Natural killer cell (primary cell): Measurements from ENCODE around the gene CLK3. TPM values are rescaled to one million over a fixed set of nuclear protein-coding genes. Genes with fewer than 3 reads are reported as not detected.

Experiments used
- ATAC-seq, 3 donors: fragments of 150-1000 bp in 2 of 3; fragments of 200-7000 bp in 1 of 3; cut with Tn5 transposase; 1 replicate in 1 of 3; 2 replicates in 2 of 3; pipeline ENCODE4 v1.10.0; 2021; ENCODE audit warnings: mild to moderate bottlenecking in 2 of 3, moderate library complexity in 2 of 3
- DNase-seq, 2 donors: peaks; one replicate each; pipeline versions ENCODE4 v3.0.0 to v3.0.0-alpha.2; 2013 to 2021; ENCODE audit warnings: mixed read lengths in 1 of 2
- H3K27ac ChIP-seq: one replicate; pipeline ENCODE4 v1.5.1; 2013; ENCODE audit warnings: mild to moderate bottlenecking, low read length
- H3K27me3 ChIP-seq: one replicate; pipeline ENCODE4 v1.6.1; 2013; ENCODE audit warnings: low read length; ENCODE audit not compliant: control insufficient read depth, insufficient read depth
- H3K36me3 ChIP-seq: one replicate; pipeline ENCODE4 v1.6.1; 2013; ENCODE audit warnings: low read length; ENCODE audit not compliant: control insufficient read depth, insufficient read depth
- H3K4me1 ChIP-seq: one replicate; pipeline ENCODE4 v1.6.1; 2013; ENCODE audit warnings: low read length; ENCODE audit not compliant: control insufficient read depth, insufficient read depth
- H3K4me3 ChIP-seq: one replicate; pipeline ENCODE4 v1.5.1; 2013; ENCODE audit warnings: low read length
- H3K9me3 ChIP-seq: one replicate; pipeline ENCODE4 v1.6.1; 2013; ENCODE audit warnings: low read length; ENCODE audit not compliant: control insufficient read depth, insufficient read depth
- H3K27ac Mint-ChIP-seq, 2 donors: one replicate each; pipeline ENCODE4 v1.8.0; 2022; ENCODE audit warnings: mild to moderate bottlenecking in 2 of 2, mixed read lengths in 2 of 2, moderate library complexity in 1 of 2
- H3K27me3 Mint-ChIP-seq, 2 donors: one replicate each; pipeline ENCODE4 v1.8.0; 2022; ENCODE audit warnings: low read depth in 2 of 2, mixed read lengths in 2 of 2
- H3K36me3 Mint-ChIP-seq: one replicate; pipeline ENCODE4 v1.8.0; 2022; ENCODE audit warnings: mixed read lengths
- H3K4me1 Mint-ChIP-seq, 2 donors: one replicate each; pipeline ENCODE4 v1.8.0; 2022; ENCODE audit warnings: mixed read lengths in 2 of 2
- H3K4me3 Mint-ChIP-seq: one replicate; pipeline ENCODE4 v1.8.0; 2022; ENCODE audit warnings: mild to moderate bottlenecking, moderate library complexity, mixed read lengths
- H3K9me3 Mint-ChIP-seq, 2 donors: one replicate each; pipeline ENCODE4 v1.8.0; 2022; ENCODE audit warnings: mixed read lengths in 2 of 2
- CTCF ChIP-seq: fragments of 200-600 bp; IDR thresholded peaks from one replicate; pipeline ENCODE4 v1.8.0; 2022; ENCODE audit warnings: antibody characterized with exemption
- WGBS: methylation state at CpG from one replicate; pipeline ENCODE4 v1.1.7; 2013; ENCODE audit warnings: missing lambda C conversion rate; ENCODE audit not compliant: insufficient coverage; 5-methylcytosine and 5-hydroxymethylcytosine counted together
- intact Hi-C: fragments of 100-400 bp; cut with micrococcal nuclease; formaldehyde crosslinking; loops from one replicate; pipeline ENCODE4 v1.14.2; 2022
- total RNA-seq, 4 donors: library from RNA; stranded (reverse); fragments of 120-200 nt in 1 of 4; gene quantifications; one replicate each; pipeline versions ENCODE4 v1.2.3 to v1.2.4, GENCODE V29; 2013 to 2022

The CLK3 gene
- total RNA-seq, 3 donors from 2014 or later (not counting 1 experiment from before 2014, with no cell fraction given): 288 to 298 (median 293) TPM

- TF ChIP-seq CTCF: no peak
- WGBS: 95% methylated on average over 7 of the region's 7 CpGs
- Histone ChIP-seq H3K27ac (no peak overlapping the region), H3K36me3 (peaks cover 96% of the 10 kb centered on the region), H3K4me3 (no peak overlapping the region), H3K4me1 (peaks cover 30% of the 10 kb centered on the region), H3K27me3 (no peaks in the 10 kb centered on the region), H3K9me3 (no peaks in the 10 kb centered on the region)
- intact Hi-C loops: no loop called here
- Mint-ChIP-seq H3K4me3 (no peak overlapping the region), H3K27me3 (no peaks in the 10 kb centered on the region), H3K4me1 (peaks cover 9 to 10% of the 10 kb centered on the region in 2 donors), H3K9me3 (no peaks in the 10 kb centered on the region), H3K36me3 (no peaks in the 10 kb centered on the region), H3K27ac (no peak overlapping the region)
- ATAC-seq (no peak), DNase-seq (no peak)
Observed at GRCh38 chr15:74626336-74626735, 10.7 kb downstream of the CLK3 start.

- TF ChIP-seq CTCF: no peak
- Mint-ChIP-seq H3K4me1 (peaks cover 4 to 9% of the 10 kb centered on the region in 2 donors), H3K27ac (no peak overlapping the region), H3K27me3 (no peaks in the 10 kb centered on the region), H3K36me3 (no peaks in the 10 kb centered on the region), H3K9me3 (no peaks in the 10 kb centered on the region), H3K4me3 (no peak overlapping the region)
- Histone ChIP-seq H3K27me3 (no peaks in the 10 kb centered on the region), H3K4me1 (peaks cover 30% of the 10 kb centered on the region), H3K36me3 (peaks cover 91% of the 10 kb centered on the region), H3K9me3 (no peaks in the 10 kb centered on the region), H3K27ac (no peak overlapping the region), H3K4me3 (no peak overlapping the region)
- whole genome bisulfite sequencing: 72% methylated on average over 8 of the region's 10 CpGs
- DNase-seq (peak in 1 of 2 donors; percentile 32), ATAC-seq (no peak)
- intact Hi-C loops: no loop called here
Observed at GRCh38 chr15:74626752-74627692, 11.4 kb downstream of the CLK3 start.

- ATAC-seq (no peak), DNase-seq (no peak)
- Mint-ChIP-seq H3K4me1 (peaks cover 0 to 6% of the 10 kb centered on the region in 2 donors), H3K27me3 (no peaks in the 10 kb centered on the region), H3K36me3 (no peaks in the 10 kb centered on the region), H3K9me3 (no peaks in the 10 kb centered on the region), H3K4me3 (no peak overlapping the region), H3K27ac (peak overlapping the region; percentile 18 to 49)
- H3K9me3 ChIP-seq: no peaks in the 10 kb centered on the region
- no peak for TF ChIP-seq CTCF
- no peak overlapping the region for H3K4me3 ChIP-seq
- intact Hi-C loops: no loop called here
- 93% methylated on average over 5 of the region's 5 CpGs for WGBS
- no peaks in the 10 kb centered on the region for H3K27me3 ChIP-seq
- H3K4me1 ChIP-seq: peaks cover 30% of the 10 kb centered on the region
- H3K36me3 ChIP-seq: peaks cover 89% of the 10 kb centered on the region
- H3K27ac ChIP-seq: no peak overlapping the region
Observed at GRCh38 chr15:74627766-74628165, 12.1 kb downstream of the CLK3 start.
